ENCODE results near the gene SFXN5.
"Not testable (repeated sequence)": the region's sequence is repeated elsewhere in the genome, so short reads cannot be mapped to it uniquely, and the experiment has no call there.

Gene SFXN5

DNA sequence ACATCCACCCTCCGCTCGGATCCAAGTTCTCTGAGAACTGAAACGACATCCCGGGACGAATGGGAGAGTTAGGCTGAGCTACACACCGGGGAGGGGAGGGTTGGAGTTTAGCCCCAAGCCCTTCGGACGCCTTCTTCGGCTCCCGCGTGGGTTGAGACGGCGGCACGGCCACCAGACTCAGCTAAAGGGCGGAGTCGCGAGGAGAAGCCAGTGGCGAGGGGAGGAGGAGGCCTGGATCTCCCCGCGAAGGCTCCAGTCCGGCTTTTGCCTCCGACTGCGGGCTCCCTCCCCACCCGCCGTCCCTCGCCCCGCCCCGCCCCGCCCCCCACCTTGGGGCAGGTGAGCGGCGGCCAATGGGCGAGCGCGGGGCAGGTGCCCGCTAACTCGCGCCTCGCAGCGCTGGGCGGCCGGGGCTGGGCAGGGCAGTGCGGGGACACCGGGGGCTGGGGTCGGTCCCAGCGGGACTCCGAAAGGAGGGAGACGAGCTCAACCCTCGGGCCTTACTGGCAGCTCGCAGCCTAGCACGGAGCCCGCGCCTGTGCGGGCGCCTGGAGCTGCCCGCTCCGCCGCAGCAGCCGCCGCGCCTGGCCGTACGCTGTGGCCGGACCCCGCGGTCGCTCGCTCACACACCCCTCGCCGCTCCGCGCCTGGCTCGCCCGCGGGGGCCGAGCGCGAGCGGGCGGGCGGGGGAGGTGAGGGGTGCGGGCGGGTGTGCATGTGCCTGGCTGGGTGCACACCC is 154.2 kb downstream of the SFXN5 start, which contains the start of gene EMX1:
Gene EMX1, plus strand, starts transcription at position 382 of the 739 bp plus-strand sequence. Its CDS starts 334 bp downstream, at position 716.
- FAIRE-seq = no peak

DNA sequence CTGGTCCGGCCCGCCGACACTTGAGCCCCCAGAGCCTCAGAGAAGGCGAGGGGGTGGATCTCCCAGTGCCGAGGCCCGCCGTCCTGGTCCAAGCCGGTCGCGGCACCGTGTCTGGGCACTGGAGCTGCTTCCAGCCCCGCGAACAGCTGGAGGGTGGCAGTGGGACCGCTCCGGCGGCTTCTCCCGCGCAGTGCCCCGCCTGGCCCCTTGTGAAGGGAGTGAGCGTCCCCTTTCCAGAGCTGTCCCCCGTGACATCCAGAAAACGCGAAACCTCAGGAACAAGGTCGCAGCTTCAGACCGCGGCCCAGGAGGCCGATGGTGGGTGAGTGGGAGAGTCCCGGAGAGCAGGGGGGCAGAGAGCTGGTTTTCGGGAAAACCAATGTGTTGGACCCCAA is 154.8 kb downstream of the SFXN5 start:
- no peak for FAIRE-seq

DNA sequence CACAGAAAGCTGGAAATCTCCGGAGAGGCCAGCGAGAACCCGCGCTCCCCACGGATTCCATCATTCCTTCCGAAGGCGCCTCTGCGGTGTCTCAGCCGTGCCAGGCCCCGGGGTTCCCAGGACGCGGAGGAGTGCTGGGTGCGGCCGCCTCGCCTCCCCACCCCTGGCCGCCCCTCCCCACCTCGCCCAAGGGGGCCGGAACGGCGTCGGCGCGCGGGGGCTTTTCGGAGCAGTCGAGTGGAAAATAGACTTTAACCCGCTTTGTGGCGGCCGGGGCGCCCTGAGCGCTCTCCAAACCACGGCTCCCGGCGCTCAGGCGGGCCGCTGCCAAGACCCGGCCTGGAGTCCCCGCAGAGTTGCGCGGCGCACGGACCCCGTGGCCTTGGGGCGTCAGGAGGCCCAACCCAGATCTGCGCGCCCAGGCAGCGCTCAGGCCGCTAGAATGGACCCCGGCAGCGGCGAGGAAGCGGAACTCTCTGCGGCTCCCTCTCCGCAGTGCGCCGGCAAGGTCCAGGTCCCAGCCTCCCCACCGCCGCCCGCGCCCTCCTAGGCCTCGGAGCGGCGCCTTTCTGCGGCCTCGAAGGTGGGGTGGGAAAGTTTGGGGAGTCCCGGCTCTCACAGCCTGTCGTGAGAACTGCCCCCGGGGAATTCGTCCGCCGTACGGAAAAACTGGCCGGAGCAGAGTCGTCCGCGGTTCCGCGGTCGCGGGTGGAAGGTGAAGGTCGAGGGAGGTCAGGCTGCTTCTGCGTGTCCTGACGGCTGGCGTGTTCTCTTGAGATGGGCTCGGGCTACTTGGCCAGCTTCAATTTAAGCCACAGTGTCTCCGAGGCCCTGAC is 155.4 kb downstream of the SFXN5 start:
- FAIRE-seq = no peak

- FAIRE-seq = no peak
These were observed 156.1 kb downstream of the SFXN5 start for GRCh38 chr2:72915320-72915906.

- FAIRE-seq = no peak
These were observed 156.8 kb downstream of the SFXN5 start for GRCh38 chr2:72914589-72915319.

- FAIRE-seq = no peak
These were observed 157.3 kb downstream of the SFXN5 start for GRCh38 chr2:72914206-72914559.

GRCh38 chr2:72913486-72914205 is 157.9 kb downstream of the SFXN5 start:
- no peak for FAIRE-seq

GRCh38 chr2:72911256-72911655 is 160.3 kb downstream of the SFXN5 start:
- FAIRE-seq = no peak

DNA sequence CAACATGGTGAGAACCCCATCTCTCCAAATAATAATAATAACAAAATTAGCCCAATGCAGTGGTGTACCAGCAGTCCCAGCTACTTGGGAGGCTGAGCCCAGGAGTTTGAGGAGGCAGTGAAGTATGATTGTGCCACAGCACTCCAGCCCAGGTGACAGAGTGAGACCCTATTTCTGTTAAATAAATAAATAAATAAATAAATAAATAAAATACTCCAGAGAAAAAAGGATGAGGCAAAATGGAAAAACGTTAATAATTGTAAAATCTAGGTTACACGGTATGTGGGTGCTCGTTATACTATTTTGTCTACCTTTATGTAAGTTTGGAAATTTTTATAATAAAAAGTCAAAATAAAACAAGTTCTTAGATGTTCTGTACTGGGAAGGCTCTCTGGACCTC is 162.8 kb downstream of the SFXN5 start:
- FAIRE-seq = no peak

DNA sequence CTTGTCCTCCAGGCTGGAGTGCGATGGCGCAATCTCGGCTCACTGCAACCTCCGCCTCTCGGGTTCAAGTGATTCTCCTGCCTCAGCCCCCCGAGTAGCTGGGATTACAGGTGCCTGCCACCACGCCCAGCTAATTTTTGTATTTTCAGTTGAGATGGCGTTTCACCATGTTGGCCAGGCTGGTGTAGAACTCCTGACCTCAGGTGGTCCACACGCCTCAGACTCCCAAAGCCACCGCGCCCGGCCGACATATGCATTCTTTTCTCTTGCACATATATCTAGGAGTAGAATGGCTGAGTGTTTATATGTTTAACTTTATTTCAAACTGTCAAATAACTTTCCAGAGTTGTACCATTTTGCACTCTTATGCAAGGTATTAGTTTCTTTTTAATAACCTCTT is 164.1 kb downstream of the SFXN5 start:
- not testable (repeated sequence) for FAIRE-seq

GRCh38 chr2:72901426-72901825 is 170.1 kb downstream of the SFXN5 start:
- no peak for FAIRE-seq

- FAIRE-seq = no peak
These were observed 171.2 kb downstream of the SFXN5 start for GRCh38 chr2:72900191-72900825.

DNA sequence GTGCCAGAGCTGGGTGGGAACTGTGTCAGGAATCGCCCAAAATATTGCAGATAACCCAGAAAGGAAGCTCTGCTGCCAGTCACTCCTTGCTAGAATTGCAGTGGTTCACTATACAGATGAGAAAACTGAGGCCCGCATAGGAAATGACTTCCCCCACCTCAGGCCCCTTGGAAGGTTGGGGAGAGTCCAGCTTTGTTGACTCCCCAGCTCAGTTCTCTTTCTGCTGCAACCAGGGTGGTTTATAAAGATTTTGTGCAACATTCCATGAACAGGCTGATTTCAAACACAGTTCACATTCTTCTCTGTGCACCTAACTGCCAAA is 173.0 kb downstream of the SFXN5 start:
- FAIRE-seq = no peak

DNA sequence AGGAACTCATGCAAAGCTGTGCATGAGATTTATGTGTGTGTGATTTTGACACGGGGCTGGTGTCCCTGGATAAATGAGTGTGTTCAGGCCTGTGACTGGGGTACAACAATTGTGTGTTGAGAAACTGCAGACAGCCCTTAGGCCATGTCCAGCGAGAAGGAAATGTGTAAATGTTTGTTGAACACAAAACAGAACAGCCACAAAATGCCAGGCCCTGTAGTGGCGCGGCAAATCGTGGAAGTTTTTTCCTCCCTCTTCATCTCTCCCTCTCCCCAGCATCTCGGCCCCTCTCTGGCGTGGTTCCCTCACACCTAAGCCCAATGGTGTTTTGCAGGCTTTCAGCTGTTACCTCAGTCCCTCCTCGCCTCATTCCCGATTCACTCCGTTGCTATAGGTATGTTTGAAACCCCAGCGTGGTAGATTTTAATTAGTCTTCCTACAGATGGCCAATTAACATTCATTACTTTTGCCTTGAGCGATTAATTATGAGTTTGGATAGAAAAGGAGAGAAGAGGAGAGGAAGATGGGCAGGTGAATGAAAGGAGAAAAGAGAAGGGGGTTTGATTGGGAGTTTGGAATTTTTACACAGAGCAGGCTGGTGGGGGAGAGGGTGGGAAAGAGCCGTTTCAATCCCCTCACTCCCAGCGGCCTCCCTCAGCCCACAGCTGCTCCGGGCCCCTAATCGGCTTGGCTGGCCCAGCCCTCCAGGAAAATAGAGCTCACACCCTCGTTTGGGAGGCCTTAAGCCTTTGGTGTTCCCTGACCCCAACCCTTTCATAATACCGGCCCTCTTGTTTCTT is 173.5 kb downstream of the SFXN5 start:
- FAIRE-seq = no peak

DNA sequence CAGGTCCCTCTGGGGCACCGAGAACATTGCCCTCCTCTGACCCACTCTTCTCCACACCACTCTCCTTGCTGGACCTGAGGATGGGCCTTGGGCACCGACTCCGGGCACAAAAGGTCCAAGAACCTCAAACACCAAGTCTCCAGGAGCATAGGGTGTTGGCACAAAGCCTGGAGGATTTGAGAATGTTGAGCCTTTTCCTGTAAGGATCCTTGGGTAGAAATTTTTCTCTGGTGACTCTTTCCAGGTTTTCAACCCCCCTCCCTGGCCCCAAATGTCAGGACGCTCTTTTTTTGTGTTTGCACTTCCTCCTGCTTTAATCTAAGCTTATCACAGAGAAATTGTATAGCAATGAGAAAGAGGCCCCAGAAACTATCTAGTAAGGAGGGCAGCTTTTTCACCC is 175.1 kb downstream of the SFXN5 start:
- FAIRE-seq = no peak

DNA sequence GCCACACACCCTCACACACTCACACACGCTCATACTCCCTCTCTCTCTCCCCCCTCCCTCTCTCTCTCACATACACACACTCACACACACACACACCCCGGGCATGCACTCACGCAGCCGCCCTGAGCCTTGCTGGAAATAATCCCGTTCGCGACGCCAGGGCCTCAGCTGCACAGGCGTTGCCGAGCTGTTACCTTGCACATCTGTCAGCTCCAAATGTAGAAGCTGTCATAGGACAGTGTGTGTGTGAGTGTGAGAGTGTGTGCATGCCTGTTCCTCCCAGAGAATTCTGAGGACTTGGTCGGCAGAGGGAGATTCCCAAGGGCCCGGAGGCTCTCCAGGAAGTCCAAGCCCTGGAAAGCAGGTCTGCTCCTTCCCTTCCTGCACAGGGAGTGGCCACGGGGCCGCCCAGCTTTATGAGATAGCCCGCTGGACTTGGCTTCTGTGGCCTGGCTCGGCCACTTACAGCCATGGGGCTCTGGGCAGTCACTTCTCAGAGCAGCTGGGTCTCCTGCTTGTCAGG is 175.7 kb downstream of the SFXN5 start:
- no peak for FAIRE-seq

DNA sequence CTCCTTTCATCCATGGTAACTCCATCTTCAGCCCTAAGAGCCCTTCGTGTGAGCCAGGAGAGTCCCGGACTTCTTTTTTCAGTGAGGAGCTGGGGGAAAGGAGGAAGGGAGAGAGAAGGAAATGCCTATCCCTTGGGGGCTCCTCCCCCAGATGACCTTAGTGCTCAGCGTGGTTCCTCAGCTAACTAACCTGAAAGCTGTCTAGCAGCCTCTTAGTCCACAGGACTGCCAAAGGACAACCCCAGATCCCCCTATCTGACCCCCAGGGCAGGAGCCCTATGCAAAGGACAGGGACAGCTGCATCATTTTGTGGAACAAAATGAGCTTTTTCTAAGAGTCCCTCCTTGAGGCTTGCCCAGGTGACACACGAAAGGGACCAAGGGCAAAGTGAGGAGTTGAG is 176.4 kb downstream of the SFXN5 start:
- FAIRE-seq = no peak

DNA sequence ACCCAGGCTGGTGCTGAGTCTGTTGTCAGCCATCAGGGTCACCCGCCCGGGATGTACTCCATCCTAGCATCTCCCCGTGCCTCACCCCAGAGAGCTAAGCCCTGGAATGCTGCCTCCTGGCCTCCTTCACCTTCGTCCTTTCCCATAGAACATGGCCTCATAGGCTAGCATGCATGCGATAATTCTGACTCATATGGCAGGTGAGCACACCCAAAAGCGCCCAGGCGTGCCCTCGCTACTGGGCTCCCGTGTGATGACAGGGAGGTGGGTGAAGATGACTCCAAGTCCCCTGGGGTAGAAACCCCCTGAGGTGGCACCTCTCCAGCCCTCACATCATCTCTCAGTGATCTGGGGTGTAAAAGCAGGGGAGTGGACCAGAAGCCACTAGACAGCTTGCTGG is 177.0 kb downstream of the SFXN5 start:
- FAIRE-seq = no peak

- FAIRE-seq = no peak
These were observed 177.8 kb downstream of the SFXN5 start for GRCh38 chr2:72893594-72894319.

GRCh38 chr2:72892506-72893173 is 178.9 kb downstream of the SFXN5 start:
- no peak for FAIRE-seq

All from A204.1 (cell line).